K562 (cell line): ENCODE measurements around the gene CCDC28A. TPM values are rescaled to one million over a fixed set of nuclear protein-coding genes. Genes with fewer than 3 reads are reported as not detected.

Experiments used
- RAD21 ChIP-seq, 2 experiments: fragments of 250-450 bp in 1 of 2; fragments of 450-650 bp in 1 of 2; sonication (Bioruptor Pico) in 1 of 2; formaldehyde crosslinking in 1 of 2; IDR thresholded peaks in 1 of 2; conservative IDR thresholded peaks in 1 of 2; 2 replicates each; pipeline versions ENCODE4 v1.4.0 to v1.8.0; 2020 to 2022; ENCODE audit warnings: mild to moderate bottlenecking in 2 of 2, moderate library complexity in 1 of 2
- SMC3 ChIP-seq: conservative IDR thresholded peaks from 2 replicates; pipeline ENCODE4 v1.6.1; 2011; ENCODE audit warnings: low read depth, low read length, improper control_type of control experiment; ENCODE audit not compliant: insufficient read depth
- polyA plus RNA-seq, 8 experiments: library from polyadenylated mRNA; depleted of rRNA in 4 of 8; stranded (reverse) in 5 of 8; unstranded in 3 of 8; fragments of >200 nt; fragmentation: Nextera tagmentation in 2 of 8; fragmentation: Illumina TruSeq in 1 of 8; extraction: Ambion mirVana in 2 of 8; extraction: Trizol in 1 of 8; gene quantifications; 2 replicates each; pipeline versions ENCODE4 v1.2.1 to v1.2.3, GENCODE V29; 2011 to 2014; ENCODE audit warnings: inconsistent platforms in 1 of 8, missing spikeins in 1 of 8
- total RNA-seq, 7 experiments: library from RNA; depleted of rRNA in 6 of 7; stranded (reverse); fragments of >200 nt in 6 of 7; fragmentation: Illumina TruSeq in 2 of 7; extraction: Trizol in 2 of 7; gene quantifications; 2 replicates each; pipeline versions ENCODE4 v1.2.1 to v1.2.3, GENCODE V29; 2011 to 2021; ENCODE audit warnings: low replicate concordance in 1 of 7
- TF ChIP-seq, protein P1 (sequence below): fragments of 250-450 bp; sonication (Bioruptor Pico); IDR thresholded peaks from 2 replicates; pipeline ENCODE4 v1.8.0; 2022; ENCODE audit warnings: inconsistent platforms
- TF ChIP-seq, protein P2 (sequence below), 3 experiments: IDR thresholded peaks in 2 of 3; conservative IDR thresholded peaks in 1 of 3; 2 replicates each; pipeline ENCODE4 v1.5.1; 2011 to 2012; ENCODE audit warnings: low read length in 3 of 3, mild to moderate bottlenecking in 3 of 3, control low read depth in 2 of 3, improper control_type of control experiment in 1 of 3, inconsistent platforms in 1 of 3, low read depth in 1 of 3, mixed read lengths in 1 of 3, moderate library complexity in 1 of 3; ENCODE audit not compliant: insufficient read depth in 2 of 3
- TF ChIP-seq, protein P3 (sequence below): fragments of 450-650 bp; formaldehyde crosslinking; IDR thresholded peaks from 2 replicates; pipeline ENCODE4 v1.4.0; 2020; ENCODE audit warnings: mild to moderate bottlenecking, moderate library complexity

Gene CCDC28A
- total and polyA plus RNA-seq, 9 of the 15 experiments (the other 6 are each of a cell fraction or from before 2014, with no cell fraction given), result 12.6 to 35.5 (median 19.1) TPM

DNA sequence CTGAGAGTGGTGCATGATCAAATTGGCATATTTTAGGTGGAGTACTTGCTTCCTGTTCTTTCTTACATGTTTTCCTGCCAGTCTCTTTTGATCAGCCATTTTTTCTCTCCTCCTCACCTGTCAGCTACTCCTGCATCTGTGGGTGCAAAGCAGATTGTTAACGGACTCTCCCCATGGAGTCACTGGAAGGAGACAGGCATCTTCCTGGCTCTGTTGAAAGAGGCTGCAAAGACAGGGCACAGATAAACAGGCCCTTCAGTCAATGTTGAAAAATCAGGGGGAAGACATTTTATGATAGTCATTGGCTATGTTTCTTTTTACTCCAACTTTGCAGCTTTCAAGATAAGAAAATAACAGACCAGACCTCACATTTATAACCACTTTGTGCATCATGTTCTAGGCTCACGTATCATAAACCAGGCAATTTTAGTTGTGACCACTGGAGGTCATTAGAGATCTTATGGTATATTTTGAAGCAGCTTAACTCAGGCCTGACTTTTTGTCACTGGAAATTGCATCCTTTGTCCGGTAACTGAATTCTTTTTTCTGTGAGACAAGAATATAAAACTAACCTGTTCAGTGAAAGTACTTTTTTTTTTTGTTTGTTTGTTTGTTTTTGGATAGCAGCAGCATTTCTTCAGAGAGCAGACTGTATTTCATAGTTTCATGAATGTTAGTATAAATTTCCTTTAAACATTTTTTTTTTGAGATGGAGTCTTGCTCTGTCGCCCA is 42.4 kb downstream of the CCDC28A start (continued):
- TF ChIP-seq, protein P1, sequence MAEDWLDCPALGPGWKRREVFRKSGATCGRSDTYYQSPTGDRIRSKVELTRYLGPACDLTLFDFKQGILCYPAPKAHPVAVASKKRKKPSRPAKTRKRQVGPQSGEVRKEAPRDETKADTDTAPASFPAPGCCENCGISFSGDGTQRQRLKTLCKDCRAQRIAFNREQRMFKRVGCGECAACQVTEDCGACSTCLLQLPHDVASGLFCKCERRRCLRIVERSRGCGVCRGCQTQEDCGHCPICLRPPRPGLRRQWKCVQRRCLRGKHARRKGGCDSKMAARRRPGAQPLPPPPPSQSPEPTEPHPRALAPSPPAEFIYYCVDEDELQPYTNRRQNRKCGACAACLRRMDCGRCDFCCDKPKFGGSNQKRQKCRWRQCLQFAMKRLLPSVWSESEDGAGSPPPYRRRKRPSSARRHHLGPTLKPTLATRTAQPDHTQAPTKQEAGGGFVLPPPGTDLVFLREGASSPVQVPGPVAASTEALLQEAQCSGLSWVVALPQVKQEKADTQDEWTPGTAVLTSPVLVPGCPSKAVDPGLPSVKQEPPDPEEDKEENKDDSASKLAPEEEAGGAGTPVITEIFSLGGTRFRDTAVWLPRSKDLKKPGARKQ, result no peak
- TF ChIP-seq RAD21 (CRISPR knock-in tag; conservative IDR thresholded peaks at IDR 0.05 in 1 of 2, IDR thresholded peaks at IDR 0.05 in 1 of 2) (peak; percentile 88 to 92), SMC3 (peak; percentile 57)
- TF ChIP-seq, protein P2, sequence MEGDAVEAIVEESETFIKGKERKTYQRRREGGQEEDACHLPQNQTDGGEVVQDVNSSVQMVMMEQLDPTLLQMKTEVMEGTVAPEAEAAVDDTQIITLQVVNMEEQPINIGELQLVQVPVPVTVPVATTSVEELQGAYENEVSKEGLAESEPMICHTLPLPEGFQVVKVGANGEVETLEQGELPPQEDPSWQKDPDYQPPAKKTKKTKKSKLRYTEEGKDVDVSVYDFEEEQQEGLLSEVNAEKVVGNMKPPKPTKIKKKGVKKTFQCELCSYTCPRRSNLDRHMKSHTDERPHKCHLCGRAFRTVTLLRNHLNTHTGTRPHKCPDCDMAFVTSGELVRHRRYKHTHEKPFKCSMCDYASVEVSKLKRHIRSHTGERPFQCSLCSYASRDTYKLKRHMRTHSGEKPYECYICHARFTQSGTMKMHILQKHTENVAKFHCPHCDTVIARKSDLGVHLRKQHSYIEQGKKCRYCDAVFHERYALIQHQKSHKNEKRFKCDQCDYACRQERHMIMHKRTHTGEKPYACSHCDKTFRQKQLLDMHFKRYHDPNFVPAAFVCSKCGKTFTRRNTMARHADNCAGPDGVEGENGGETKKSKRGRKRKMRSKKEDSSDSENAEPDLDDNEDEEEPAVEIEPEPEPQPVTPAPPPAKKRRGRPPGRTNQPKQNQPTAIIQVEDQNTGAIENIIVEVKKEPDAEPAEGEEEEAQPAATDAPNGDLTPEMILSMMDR (IDR thresholded peaks at IDR 0.05 in 2 of 3, conservative IDR thresholded peaks at IDR 0.05 in 1 of 3; ENCODE audit: insufficient read depth in 2 of 3, low read depth in 1 of 3, low read length in 3 of 3), result peak; percentile 61 to 83 (median 69); a peak in 5 of 6 replicates
- TF ChIP-seq, protein P3, sequence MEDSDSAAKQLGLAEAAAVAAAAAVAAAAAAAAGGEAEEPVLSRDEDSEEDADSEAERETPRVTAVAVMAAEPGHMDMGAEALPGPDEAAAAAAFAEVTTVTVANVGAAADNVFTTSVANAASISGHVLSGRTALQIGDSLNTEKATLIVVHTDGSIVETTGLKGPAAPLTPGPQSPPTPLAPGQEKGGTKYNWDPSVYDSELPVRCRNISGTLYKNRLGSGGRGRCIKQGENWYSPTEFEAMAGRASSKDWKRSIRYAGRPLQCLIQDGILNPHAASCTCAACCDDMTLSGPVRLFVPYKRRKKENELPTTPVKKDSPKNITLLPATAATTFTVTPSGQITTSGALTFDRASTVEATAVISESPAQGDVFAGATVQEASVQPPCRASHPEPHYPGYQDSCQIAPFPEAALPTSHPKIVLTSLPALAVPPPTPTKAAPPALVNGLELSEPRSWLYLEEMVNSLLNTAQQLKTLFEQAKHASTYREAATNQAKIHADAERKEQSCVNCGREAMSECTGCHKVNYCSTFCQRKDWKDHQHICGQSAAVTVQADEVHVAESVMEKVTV, result peak; percentile 82
